Spleen (tissue), 11 donors: ENCODE measurements around the gene NOP9. TPM values are rescaled to one million over a fixed set of nuclear protein-coding genes. Genes with fewer than 3 reads are reported as not detected.

Experiments
- DNase-seq: peaks from one replicate; pipeline ENCODE4 v3.0.0-alpha.2; 2020
- H3K27ac ChIP-seq, 8 donors: fragments of 200-600 bp; sonication (generic) in 7 of 8; 1 replicate in 4 of 8; 2 replicates in 4 of 8; pipeline versions ENCODE4 v1.5.0 to v1.8.0; 2016 to 2021; ENCODE audit warnings: inconsistent platforms in 4 of 8, mild to moderate bottlenecking in 4 of 8, moderate library complexity in 1 of 8
- H3K27me3 ChIP-seq, 7 donors: fragments of 200-600 bp; sonication (generic) in 6 of 7; replicated peaks in 1 of 7; 1 replicate in 4 of 7; 2 replicates in 3 of 7; pipeline versions ENCODE4 v1.5.0 to v1.8.0; 2016 to 2021; ENCODE audit warnings: inconsistent platforms in 3 of 7, mild to moderate bottlenecking in 1 of 7
- H3K36me3 ChIP-seq, 6 donors: fragments of 200-600 bp; sonication (generic) in 5 of 6; 1 replicate in 4 of 6; 2 replicates in 2 of 6; pipeline versions ENCODE4 v1.5.0 to v1.8.0; 2016 to 2021; ENCODE audit warnings: inconsistent platforms in 2 of 6
- H3K4me1 ChIP-seq, 6 donors: fragments of 200-600 bp; sonication (generic) in 5 of 6; 1 replicate in 3 of 6; 2 replicates in 3 of 6; pipeline versions ENCODE4 v1.5.0 to v1.8.0; 2016 to 2021; ENCODE audit warnings: inconsistent platforms in 3 of 6
- H3K4me3 ChIP-seq, 8 donors: fragments of 200-600 bp; sonication (generic) in 7 of 8; 1 replicate in 4 of 8; 2 replicates in 4 of 8; pipeline versions ENCODE4 v1.5.0 to v1.8.0; 2016 to 2021; ENCODE audit warnings: inconsistent platforms in 4 of 8, mild to moderate bottlenecking in 4 of 8, moderate library complexity in 2 of 8
- H3K9me3 ChIP-seq, 8 donors: fragments of 200-600 bp; sonication (generic) in 7 of 8; 1 replicate in 4 of 8; 2 replicates in 4 of 8; pipeline versions ENCODE4 v1.5.0 to v1.8.0; 2016 to 2021; ENCODE audit warnings: inconsistent platforms in 4 of 8
- POLR2A ChIP-seq, 3 donors: fragments of 450-650 bp; IDR thresholded peaks; one replicate each; pipeline ENCODE4 v1.5.1; 2017; ENCODE audit warnings: antibody characterized with exemption in 3 of 3, mild to moderate bottlenecking in 1 of 3
- POLR2AphosphoS5 ChIP-seq, 3 donors: sonication (generic); formaldehyde crosslinking; IDR thresholded peaks; one replicate each; pipeline ENCODE4 v1.5.1; 2017; ENCODE audit warnings: antibody characterized with exemption in 3 of 3
- WGBS, 5 donors: extraction: QIAGEN DNeasy Blood & Tissue Kit in 3 of 5; methylation state at CpG; one replicate each; pipeline versions ENCODE4 v1.1.5 to v1.1.7; 2013 to 2018; 5-methylcytosine and 5-hydroxymethylcytosine counted together
- intact Hi-C: fragments of 100-400 bp; cut with DNase I; formaldehyde crosslinking; loops from one replicate; pipeline ENCODE4 v1.15.0; 2023; ENCODE audit warnings: low total_unique reads
- polyA plus RNA-seq, 3 donors: library from polyadenylated mRNA; stranded (reverse); fragments of 200-250 nt; gene quantifications; one replicate each; pipeline ENCODE4 v1.2.1, GENCODE V29; 2013
- total RNA-seq, 7 donors: library from RNA; depleted of rRNA in 3 of 7; stranded (reverse); fragments of >200 nt in 3 of 7; fragmentation: NEBNext Ultra II Directional in 4 of 7; extraction: Animal tissue kit (Norgen Biotek cat#: 25700) in 4 of 7; gene quantifications; one replicate each; pipeline versions ENCODE4 v1.1.0 to v1.2.1, GENCODE V29; 2016 to 2021
- TF ChIP-seq, protein P1 (sequence below), 11 experiments: fragments of 200-600 bp in 7 of 11; fragments of 450-650 bp in 4 of 11; sonication (generic) in 4 of 11; IDR thresholded peaks in 8 of 11; conservative IDR thresholded peaks in 3 of 11; 1 replicate in 7 of 11; 2 replicates in 4 of 11; pipeline versions ENCODE4 v1.4.0 to v1.8.0; 2016 to 2021; ENCODE audit warnings: antibody characterized with exemption in 11 of 11, inconsistent platforms in 4 of 11, mild to moderate bottlenecking in 1 of 11
- donor health status: healthy with polysubstance abuse.
- donor health status: DM: no; HTN: no; CAD: no; lungs with moderate emphysema.
- donor health status: DM: no; HTN: no; CAD: no.
- donor health status: Bipolar disorder and iron deficiency.
- donor health status: healthy.
- donor health status: DM: no; HTN: no; CAD: no.
- donor health status: DM: yes; HTN: yes; CAD: no.

The NOP9 gene
- total and polyA plus RNA-seq, 10 donors = 4.5 to 26.9 (median 18.9) TPM

DNA sequence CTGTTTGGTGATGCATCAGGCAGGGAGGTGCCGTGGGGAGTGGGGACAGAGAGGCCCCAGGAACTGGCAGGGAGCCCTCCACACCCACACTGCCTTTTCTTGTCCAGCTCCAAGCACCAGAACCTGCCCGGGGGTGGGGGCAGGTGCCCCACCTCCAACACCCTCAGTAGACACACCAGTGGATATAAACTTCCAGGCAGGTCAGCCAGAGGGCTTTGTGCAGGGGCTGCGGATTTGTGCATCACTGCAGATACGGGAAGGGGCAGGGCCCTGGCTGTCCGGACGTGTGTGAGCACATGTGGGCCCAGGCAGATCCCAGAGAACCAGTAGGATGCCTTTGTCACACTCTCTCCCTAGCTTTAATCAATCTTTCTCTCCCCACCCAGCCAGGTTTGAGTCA lies 35.4 kb upstream of the NOP9 start:
- no peak overlapping the region for H3K4me3 ChIP-seq
- TF ChIP-seq POLR2AphosphoS5 (IDR thresholded peaks at IDR 0.05) (no peak), POLR2A (IDR thresholded peaks at IDR 0.05) (no peak)
- TF ChIP-seq, protein P1, sequence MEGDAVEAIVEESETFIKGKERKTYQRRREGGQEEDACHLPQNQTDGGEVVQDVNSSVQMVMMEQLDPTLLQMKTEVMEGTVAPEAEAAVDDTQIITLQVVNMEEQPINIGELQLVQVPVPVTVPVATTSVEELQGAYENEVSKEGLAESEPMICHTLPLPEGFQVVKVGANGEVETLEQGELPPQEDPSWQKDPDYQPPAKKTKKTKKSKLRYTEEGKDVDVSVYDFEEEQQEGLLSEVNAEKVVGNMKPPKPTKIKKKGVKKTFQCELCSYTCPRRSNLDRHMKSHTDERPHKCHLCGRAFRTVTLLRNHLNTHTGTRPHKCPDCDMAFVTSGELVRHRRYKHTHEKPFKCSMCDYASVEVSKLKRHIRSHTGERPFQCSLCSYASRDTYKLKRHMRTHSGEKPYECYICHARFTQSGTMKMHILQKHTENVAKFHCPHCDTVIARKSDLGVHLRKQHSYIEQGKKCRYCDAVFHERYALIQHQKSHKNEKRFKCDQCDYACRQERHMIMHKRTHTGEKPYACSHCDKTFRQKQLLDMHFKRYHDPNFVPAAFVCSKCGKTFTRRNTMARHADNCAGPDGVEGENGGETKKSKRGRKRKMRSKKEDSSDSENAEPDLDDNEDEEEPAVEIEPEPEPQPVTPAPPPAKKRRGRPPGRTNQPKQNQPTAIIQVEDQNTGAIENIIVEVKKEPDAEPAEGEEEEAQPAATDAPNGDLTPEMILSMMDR (IDR thresholded peaks at IDR 0.05 in 8 of 11, conservative IDR thresholded peaks at IDR 0.05 in 3 of 11) = no peak
- intact Hi-C loops = no loop called here
- no peaks in the 10 kb centered on the region for H3K9me3 ChIP-seq
- no peaks in the 10 kb centered on the region for H3K27me3 ChIP-seq
- H3K36me3 ChIP-seq = peaks cover 0 to 97% (median 41%) of the 10 kb centered on the region in 6 donors
- peaks cover 0 to 2% (median 0%) of the 10 kb centered on the region in 6 donors for H3K4me1 ChIP-seq
- no peak overlapping the region for H3K27ac ChIP-seq
- WGBS, 5 donors = 84 to 92% (median 91%) methylated on average over 5 to 6 of the region's 6 CpGs
- no peak for DNase-seq

- WGBS, 5 donors = 89 to 95% (median 91%) methylated on average over 16 to 18 of the region's 18 CpGs
- H3K36me3 ChIP-seq = peaks cover 0 to 84% (median 43%) of the 10 kb centered on the region in 6 donors
- TF ChIP-seq POLR2AphosphoS5 (IDR thresholded peaks at IDR 0.05) = no peak
- TF ChIP-seq POLR2A (IDR thresholded peaks at IDR 0.05) = no peak
- TF ChIP-seq, protein P1 (IDR thresholded peaks at IDR 0.05 in 8 of 11, conservative IDR thresholded peaks at IDR 0.05 in 3 of 11) = no peak
Measured at GRCh38 chr14:24266344-24267244, 33.1 kb upstream of the NOP9 start.

GRCh38 chr14:24267516-24267915 lies 32.1 kb upstream of the NOP9 start:
- Histone ChIP-seq H3K36me3 (peaks cover 0 to 77% (median 43%) of the 10 kb centered on the region in 6 donors), H3K9me3 (no peaks in the 10 kb centered on the region), H3K4me1 (peaks cover 4 to 29% (median 18%) of the 10 kb centered on the region in 6 donors), H3K27ac (no peak overlapping the region), H3K27me3 (no peaks in the 10 kb centered on the region), H3K4me3 (no peak overlapping the region)
- no peak for DNase-seq
- TF ChIP-seq POLR2AphosphoS5 (IDR thresholded peaks at IDR 0.05) (no peak), POLR2A (IDR thresholded peaks at IDR 0.05) (no peak)
- TF ChIP-seq, protein P1 (IDR thresholded peaks at IDR 0.05 in 8 of 11, conservative IDR thresholded peaks at IDR 0.05 in 3 of 11) = no peak
- intact Hi-C loops = no loop called here
- 86 to 97% (median 95%) methylated on average over 8 to 9 of the region's 9 CpGs for whole genome bisulfite sequencing, 5 donors

More at GRCh38 chr14:24266344-24267244, 33.1 kb upstream of the NOP9 start:
- Histone ChIP-seq H3K27me3 (no peaks in the 10 kb centered on the region), H3K27ac (peak overlapping the region in 1 of 8 donors; percentile 3), H3K4me3 (no peak overlapping the region), H3K9me3 (no peaks in the 10 kb centered on the region), H3K4me1 (peaks cover 4 to 20% (median 9%) of the 10 kb centered on the region in 6 donors)
- DNase-seq = no peak
- intact Hi-C loops = no loop called here

- H3K27me3 ChIP-seq = no peaks in the 10 kb centered on the region
- no peak overlapping the region for H3K27ac ChIP-seq
- no peaks in the 10 kb centered on the region for H3K9me3 ChIP-seq
- TF ChIP-seq POLR2AphosphoS5 (IDR thresholded peaks at IDR 0.05) (no peak), POLR2A (IDR thresholded peaks at IDR 0.05) (no peak)
- TF ChIP-seq, protein P1 (IDR thresholded peaks at IDR 0.05 in 8 of 11, conservative IDR thresholded peaks at IDR 0.05 in 3 of 11) = no peak
- WGBS, 5 donors = 93 to 97% (median 96%) methylated on average over 9 of the region's 9 CpGs
- no peak overlapping the region for H3K4me3 ChIP-seq
- intact Hi-C loops = no loop called here
- no peak for DNase-seq
- H3K36me3 ChIP-seq = peaks cover 0 to 70% (median 43%) of the 10 kb centered on the region in 6 donors
- H3K4me1 ChIP-seq = peaks cover 4 to 36% (median 25%) of the 10 kb centered on the region in 6 donors
Measured at GRCh38 chr14:24268225-24268624, 31.4 kb upstream of the NOP9 start.
